HG03520 (cell line): ENCODE measurements around the gene OR2T29.
"Not testable (repeated sequence)": the region's sequence is repeated elsewhere in the genome, so short reads cannot be mapped to it uniquely, and the experiment has no call there.

ENCODE experiments used
- ATAC-seq: cut with Tn5 transposase; IDR thresholded peaks from one replicate; pipeline ENCODE4 v1.9.1; 2021; ENCODE audit warnings: mild to moderate bottlenecking, moderate library complexity; ENCODE audit not compliant: unreplicated experiment

Gene OR2T29

GRCh38 chr1:248562672-248563071 lies at the start of gene OR2T29:
Gene OR2T29 (minus strand): TSS chr1:248562772. CDS start chr1:248559491, 3,281 bp downstream.
- not testable (repeated sequence) for ATAC-seq

- no peak for ATAC-seq
Measured at GRCh38 chr1:248611883-248612414, 49.4 kb upstream of the OR2T29 start.

GRCh38 chr1:248610301-248610700 lies 47.7 kb upstream of the OR2T29 start:
- no peak for ATAC-seq

GRCh38 chr1:248599396-248599795 lies 36.8 kb upstream of the OR2T29 start:
- no peak for ATAC-seq

- no peak for ATAC-seq
Measured at GRCh38 chr1:248597589-248597988, 35.0 kb upstream of the OR2T29 start, which contains the start of gene OR2T10. Gene OR2T10 (minus strand): TSS chr1:248597700. CDS start chr1:248593768, 3,932 bp downstream.

- ATAC-seq, result no peak
Measured at GRCh38 chr1:248596615-248597014, 34.0 kb upstream of the OR2T29 start.

- no peak for ATAC-seq
Measured at GRCh38 chr1:248593226-248593625, 30.7 kb upstream of the OR2T29 start.

- no peak for ATAC-seq
Measured at GRCh38 chr1:248592655-248593054, 30.1 kb upstream of the OR2T29 start.

GRCh38 chr1:248590055-248590454 lies 27.5 kb upstream of the OR2T29 start:
- no peak for ATAC-seq

- no peak for ATAC-seq
Measured at GRCh38 chr1:248589334-248589733, 26.8 kb upstream of the OR2T29 start.

GRCh38 chr1:248585266-248585665 lies 22.7 kb upstream of the OR2T29 start:
- ATAC-seq, result no peak

- ATAC-seq, result no peak
Measured at GRCh38 chr1:248576260-248576980, 13.8 kb upstream of the OR2T29 start.

- not testable (repeated sequence) for ATAC-seq
Measured at GRCh38 chr1:248574657-248575056, 12.1 kb upstream of the OR2T29 start, which contains the start of gene OR2T34. Gene OR2T34 (minus strand): TSS chr1:248574757. CDS start chr1:248574757, 0 bp downstream.

- not testable (repeated sequence) for ATAC-seq
Measured at GRCh38 chr1:248573856-248574255, 11.3 kb upstream of the OR2T29 start.

- not testable (repeated sequence) for ATAC-seq
Measured at GRCh38 chr1:248572049-248572448, 9.5 kb upstream of the OR2T29 start.

GRCh38 chr1:248570811-248571210 lies 8.2 kb upstream of the OR2T29 start:
- ATAC-seq, result not testable (repeated sequence)

- ATAC-seq, result not testable (repeated sequence)
Measured at GRCh38 chr1:248569049-248569448, 6.5 kb upstream of the OR2T29 start.

- ATAC-seq, result not testable (repeated sequence)
Measured at GRCh38 chr1:248565530-248566373, 3.2 kb upstream of the OR2T29 start.

GRCh38 chr1:248551027-248551426 lies 11.5 kb downstream of the OR2T29 start:
- not testable (repeated sequence) for ATAC-seq

GRCh38 chr1:248547383-248547782 lies 15.2 kb downstream of the OR2T29 start:
- ATAC-seq, result not testable (repeated sequence)

- not testable (repeated sequence) for ATAC-seq
Measured at GRCh38 chr1:248537449-248537848, 25.1 kb downstream of the OR2T29 start.
